Adipocyte (in vitro differentiated cells): Measurements from ENCODE around the gene NOXA1.

Experiments used
- DNase-seq: peaks from one replicate; pipeline ENCODE4 v3.0.0-alpha.2; 2015; ENCODE audit warnings: low read depth
- H3K27me3 ChIP-seq: replicated peaks from 2 replicates; pipeline ENCODE4 v1.7.0; 2013; ENCODE audit warnings: mild to moderate bottlenecking, low read length, moderate library complexity; ENCODE audit not compliant: control insufficient read depth, insufficient read depth
- H3K36me3 ChIP-seq: 2 replicates; pipeline ENCODE4 v1.7.0; 2013; ENCODE audit warnings: low read length, mild to moderate bottlenecking, moderate library complexity; ENCODE audit not compliant: control insufficient read depth, insufficient read depth, severe bottlenecking
- H3K4me1 ChIP-seq: 2 replicates; pipeline ENCODE4 v1.7.0; 2013; ENCODE audit warnings: mild to moderate bottlenecking, low read length, moderate library complexity; ENCODE audit not compliant: control insufficient read depth, insufficient read depth
- H3K4me3 ChIP-seq: 2 replicates; pipeline ENCODE4 v1.7.0; 2013; ENCODE audit warnings: mild to moderate bottlenecking, low read length, moderate library complexity
- H3K9ac ChIP-seq: 2 replicates; pipeline ENCODE4 v1.7.0; 2013; ENCODE audit warnings: mild to moderate bottlenecking, low read length, moderate library complexity
- H3K9me3 ChIP-seq: 2 replicates; pipeline ENCODE4 v1.7.0; 2013; ENCODE audit warnings: mild to moderate bottlenecking, low read length, moderate library complexity; ENCODE audit not compliant: control insufficient read depth

The NOXA1 gene

DNA sequence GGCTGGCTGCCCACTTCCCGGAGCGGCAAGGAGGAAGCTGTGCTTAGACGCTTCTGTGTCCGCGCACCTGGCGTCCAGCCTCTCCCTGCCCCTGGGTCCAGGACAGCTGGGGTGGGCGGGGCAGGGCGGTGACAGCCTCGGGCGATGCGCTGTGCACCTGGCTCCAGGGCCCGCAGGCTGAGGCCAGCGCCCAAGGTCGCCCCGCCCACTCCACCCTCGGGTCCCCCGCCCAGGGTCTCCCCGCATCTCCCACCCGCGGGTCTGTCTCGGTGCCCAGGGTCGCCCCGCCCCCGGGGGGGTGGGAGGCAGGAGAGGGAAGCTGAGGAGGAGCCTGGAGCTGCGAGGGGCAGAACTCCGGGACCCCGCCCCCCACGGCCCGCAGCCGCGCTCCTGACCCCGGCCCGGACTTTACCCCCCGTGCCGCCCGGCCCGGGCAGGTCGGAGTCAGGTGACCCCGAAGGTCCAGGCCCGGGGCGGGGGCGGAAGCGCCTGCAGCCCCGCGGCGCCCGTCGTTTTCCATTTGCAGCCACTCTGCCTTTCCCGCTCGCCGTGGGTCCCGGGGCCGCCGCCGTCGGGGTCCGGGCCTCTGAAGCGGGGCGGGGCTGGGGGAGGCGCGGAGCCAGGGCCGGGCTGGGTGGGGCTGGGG lies 18.2 kb downstream of the NOXA1 start, which contains the start of gene ENTPD8:
Gene ENTPD8, minus strand, starts transcription at position 69 of the 646 bp plus-strand sequence. CDS start 3,072 bp downstream, outside the sequence.
- Histone ChIP-seq H3K9ac (no peak within 1 kb of the TSS), H3K4me3 (no peak within 1 kb of the TSS), H3K27me3 (peaks cover 24% of the 10 kb centered on the region), H3K9me3 (peaks cover 5% of the 10 kb centered on the region), H3K36me3 (no peaks in the 10 kb centered on the region), H3K4me1 (peaks cover 10% of the 10 kb centered on the region)
- peak; percentile 22 for DNase-seq

DNA sequence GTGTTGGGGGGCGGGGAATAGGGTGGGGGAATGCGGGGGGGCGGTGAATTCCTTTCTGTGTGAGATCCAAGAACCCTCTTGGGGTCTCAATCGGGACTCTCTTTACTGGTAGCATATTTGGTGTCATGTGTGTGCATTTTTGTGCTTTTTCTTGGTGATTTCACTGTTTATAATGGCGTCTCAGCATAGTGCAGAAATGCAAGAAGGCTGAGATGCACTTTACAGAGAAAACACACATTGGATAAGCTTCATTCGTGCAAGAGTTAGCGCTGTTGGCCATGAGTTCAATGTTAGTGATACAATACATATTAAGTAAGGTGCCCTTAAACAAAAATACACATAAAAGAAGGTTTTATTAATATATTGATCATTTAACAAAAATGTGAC lies 18.7 kb downstream of the NOXA1 start:
- H3K9ac ChIP-seq, result no peak overlapping the region
- H3K27me3 ChIP-seq, result peaks cover 23% of the 10 kb centered on the region
- no peaks in the 10 kb centered on the region for H3K36me3 ChIP-seq
- peaks cover 16% of the 10 kb centered on the region for H3K4me1 ChIP-seq
- no peak overlapping the region for H3K4me3 ChIP-seq
- peaks cover 5% of the 10 kb centered on the region for H3K9me3 ChIP-seq
- no peak for DNase-seq

DNA sequence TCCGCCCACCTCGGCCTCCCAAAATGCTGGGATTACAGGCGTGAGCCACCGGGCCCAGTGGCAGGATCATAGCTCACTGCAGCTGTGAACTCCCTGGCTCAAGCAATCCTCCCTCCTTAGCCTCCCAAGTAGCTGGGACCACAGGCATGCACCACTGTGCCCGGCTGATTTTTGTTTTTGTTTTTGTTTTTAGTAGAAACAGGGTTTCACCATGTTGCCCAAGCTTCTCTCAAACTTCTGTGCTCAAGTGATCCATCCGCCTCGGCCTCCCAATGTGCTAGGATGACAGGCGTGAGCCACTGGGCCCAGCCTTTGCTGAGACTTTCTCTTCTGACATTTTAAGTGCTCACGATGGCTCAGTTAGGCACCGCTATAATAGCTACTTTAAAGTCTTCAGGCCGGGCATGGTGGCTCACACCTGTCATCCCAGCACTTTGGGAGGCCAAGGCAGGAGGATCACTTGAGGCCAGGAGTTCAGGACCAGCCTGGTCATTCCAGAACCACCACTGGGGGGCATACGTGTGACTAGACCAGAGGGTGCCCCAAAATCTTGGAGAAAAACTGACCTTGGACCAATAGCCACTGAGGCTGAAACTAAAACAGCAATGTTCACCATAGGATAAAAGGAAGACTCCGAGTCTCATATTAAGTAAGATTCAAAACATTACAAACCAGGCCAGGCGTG lies 21.1 kb downstream of the NOXA1 start:
- Histone ChIP-seq H3K4me3 (no peak overlapping the region), H3K4me1 (peaks cover 20% of the 10 kb centered on the region)

DNA sequence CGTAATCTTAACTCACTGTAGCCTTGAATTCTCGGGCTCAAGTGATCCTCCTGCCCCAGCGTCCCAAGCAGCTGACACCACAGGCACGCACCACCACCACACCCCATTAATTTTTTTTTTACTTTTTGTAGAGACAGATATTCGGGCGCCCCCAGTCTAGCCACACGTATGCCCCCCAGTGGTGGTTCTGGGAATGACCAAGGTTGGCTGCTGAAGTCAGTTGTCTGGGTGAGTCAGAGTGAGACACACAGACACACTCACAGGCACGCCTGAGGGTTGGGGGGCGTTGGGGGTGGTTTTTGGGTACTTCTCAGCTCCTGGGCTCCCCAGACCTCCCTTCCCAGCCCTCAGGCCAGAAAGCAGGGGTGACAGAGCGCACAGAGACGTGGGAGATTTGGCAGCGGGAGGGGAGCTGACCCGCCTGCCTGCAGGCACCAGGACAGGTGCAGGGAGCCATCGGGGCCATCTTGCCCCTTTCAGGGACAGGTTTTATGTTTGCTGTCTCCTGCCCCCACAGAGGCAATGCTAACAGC lies 22.1 kb downstream of the NOXA1 start:
- H3K9me3 ChIP-seq, result peaks cover 5% of the 10 kb centered on the region
- peaks cover 6% of the 10 kb centered on the region for H3K27me3 ChIP-seq
- peak; percentile 90 for DNase-seq
- H3K4me1 ChIP-seq, result peaks cover 20% of the 10 kb centered on the region
- no peak overlapping the region for H3K9ac ChIP-seq
- H3K36me3 ChIP-seq, result peaks cover 13% of the 10 kb centered on the region
- no peak overlapping the region for H3K4me3 ChIP-seq

More for the DNA sequence above, 21.1 kb downstream of the NOXA1 start:
- Histone ChIP-seq H3K9ac (no peak overlapping the region), H3K36me3 (peaks cover 5% of the 10 kb centered on the region), H3K27me3 (peaks cover 10% of the 10 kb centered on the region), H3K9me3 (peaks cover 5% of the 10 kb centered on the region)
- no peak for DNase-seq

DNA sequence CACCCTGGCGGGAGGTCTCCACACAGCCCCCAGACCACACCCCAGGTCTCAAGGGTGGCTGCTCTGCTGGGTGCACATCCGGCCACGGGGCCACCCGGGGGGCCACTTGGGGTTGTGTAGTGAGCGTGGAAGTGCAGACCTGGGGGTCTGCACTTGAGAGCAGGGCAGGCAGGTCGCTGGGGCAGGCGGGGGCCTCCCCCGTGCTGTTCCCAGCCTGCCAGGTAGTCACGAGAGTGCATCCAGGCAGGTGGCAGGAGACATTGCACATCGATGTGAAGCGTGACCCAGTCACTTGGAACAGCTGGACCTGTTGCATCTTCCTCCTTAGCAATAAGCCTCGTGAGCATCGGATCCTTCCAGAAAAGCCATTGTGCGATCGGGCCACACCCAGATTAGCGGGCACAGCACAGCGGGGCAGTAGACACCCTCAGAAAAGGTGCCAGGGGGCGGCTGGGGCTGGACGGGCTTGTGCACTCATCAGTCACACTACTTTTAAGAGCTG lies 22.8 kb downstream of the NOXA1 start:
- Histone ChIP-seq H3K4me3 (no peak overlapping the region), H3K9me3 (peaks cover 5% of the 10 kb centered on the region), H3K4me1 (peaks cover 20% of the 10 kb centered on the region), H3K9ac (no peak overlapping the region), H3K27me3 (peaks cover 6% of the 10 kb centered on the region), H3K36me3 (peaks cover 13% of the 10 kb centered on the region)
- DNase-seq, result no peak

DNA sequence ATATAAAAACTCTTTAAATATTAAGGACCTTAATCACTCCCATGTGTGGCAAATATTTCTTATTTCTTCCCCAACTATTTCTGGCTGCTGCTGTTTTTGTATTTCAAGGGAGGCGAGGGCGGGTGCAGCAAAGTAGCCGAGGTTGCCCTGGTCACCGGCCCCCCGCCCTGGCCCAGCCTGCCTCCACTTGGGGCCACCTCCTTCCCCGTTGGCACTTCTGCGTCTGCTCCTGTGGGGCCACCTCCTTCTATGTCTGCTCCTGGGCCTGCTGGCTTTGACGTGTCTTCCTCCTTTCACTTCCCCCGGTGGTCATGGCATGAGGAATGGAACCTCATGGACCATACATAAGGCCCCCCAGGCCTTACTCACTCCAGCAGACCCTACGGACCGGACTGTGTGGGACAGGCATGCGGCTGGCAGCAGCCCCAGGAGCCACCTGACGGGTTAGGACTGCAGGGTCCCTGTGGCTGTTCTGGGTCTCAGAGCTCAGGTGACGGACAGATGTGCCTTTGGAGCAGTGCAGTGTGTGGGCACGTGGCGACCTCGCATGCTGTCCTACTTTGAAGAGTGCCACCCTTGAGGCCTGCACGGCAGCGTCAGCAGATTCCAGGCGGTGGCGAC lies 23.8 kb downstream of the NOXA1 start:
- Histone ChIP-seq H3K9ac (peak overlapping the region; percentile 13), H3K27me3 (peaks cover 5% of the 10 kb centered on the region), H3K9me3 (peaks cover 3% of the 10 kb centered on the region), H3K4me1 (peaks cover 20% of the 10 kb centered on the region), H3K36me3 (peaks cover 13% of the 10 kb centered on the region), H3K4me3 (no peak overlapping the region)
- peak; percentile 34 for DNase-seq

DNA sequence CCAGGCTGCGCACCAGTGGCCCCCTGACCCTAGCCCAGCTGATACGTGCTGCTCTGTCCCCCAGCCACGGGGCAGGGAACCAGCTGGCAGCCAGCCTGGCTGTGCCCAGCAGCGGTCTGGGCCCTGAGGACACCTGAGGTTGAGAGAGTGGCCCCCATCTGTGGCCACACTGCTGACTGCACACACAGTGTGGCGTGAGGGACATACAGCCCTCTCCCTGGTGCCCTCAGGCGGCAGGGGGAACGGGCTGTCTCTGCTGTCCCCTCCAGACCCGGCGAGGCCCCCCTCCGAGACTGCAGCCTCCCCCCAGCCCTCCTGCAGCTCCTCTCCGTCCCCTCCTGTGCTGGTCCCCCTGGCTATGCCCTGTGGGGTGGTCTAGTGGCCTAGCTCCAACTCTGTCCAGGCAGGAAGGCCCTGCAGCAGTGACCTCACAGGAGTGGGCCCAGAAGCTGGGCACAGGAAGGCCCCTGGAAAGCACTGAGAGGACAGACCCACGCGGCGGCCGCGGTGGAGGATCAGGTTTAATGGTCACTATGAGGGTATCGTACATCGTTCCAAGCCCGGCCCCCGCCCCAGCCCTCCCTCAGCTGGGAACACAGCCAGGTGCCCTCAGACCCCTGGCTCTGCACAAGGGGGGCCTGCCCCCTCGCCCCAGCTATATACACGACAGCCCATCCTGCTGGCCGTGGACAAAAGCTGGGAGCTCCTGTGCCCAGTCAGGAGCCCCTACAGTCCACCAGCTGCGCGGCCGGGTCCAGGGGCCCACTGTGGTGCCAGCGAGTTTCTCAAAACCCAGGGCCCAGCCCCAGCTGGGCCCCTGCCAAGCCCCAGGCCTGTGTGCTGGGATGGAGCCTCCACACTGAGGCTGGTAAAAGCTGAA lies 24.8 kb downstream of the NOXA1 start:
- H3K4me3 ChIP-seq, result no peak overlapping the region
- peaks cover 20% of the 10 kb centered on the region for H3K4me1 ChIP-seq
- no peak for DNase-seq
- no peaks in the 10 kb centered on the region for H3K27me3 ChIP-seq
- no peak overlapping the region for H3K9ac ChIP-seq
- no peaks in the 10 kb centered on the region for H3K9me3 ChIP-seq
- H3K36me3 ChIP-seq, result peaks cover 20% of the 10 kb centered on the region

DNA sequence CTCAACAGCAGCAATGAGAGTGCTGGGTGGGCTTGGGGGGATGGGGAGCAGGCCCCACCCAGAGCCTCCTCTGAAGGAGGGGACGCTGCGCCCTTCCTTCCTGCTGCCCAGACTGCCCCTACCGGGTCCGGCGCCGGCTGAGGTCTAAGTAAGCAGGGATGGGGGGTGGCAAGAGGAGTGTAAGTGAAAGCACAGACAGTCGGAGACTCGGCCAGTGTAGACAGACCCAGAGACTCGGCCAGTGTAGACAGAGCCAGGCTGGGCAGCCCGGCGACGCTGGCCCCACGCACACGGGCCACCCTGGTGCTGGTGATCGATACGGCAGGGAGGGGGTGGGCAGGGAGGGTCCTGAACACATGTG lies 25.4 kb downstream of the NOXA1 start:
- no peak for DNase-seq

DNA sequence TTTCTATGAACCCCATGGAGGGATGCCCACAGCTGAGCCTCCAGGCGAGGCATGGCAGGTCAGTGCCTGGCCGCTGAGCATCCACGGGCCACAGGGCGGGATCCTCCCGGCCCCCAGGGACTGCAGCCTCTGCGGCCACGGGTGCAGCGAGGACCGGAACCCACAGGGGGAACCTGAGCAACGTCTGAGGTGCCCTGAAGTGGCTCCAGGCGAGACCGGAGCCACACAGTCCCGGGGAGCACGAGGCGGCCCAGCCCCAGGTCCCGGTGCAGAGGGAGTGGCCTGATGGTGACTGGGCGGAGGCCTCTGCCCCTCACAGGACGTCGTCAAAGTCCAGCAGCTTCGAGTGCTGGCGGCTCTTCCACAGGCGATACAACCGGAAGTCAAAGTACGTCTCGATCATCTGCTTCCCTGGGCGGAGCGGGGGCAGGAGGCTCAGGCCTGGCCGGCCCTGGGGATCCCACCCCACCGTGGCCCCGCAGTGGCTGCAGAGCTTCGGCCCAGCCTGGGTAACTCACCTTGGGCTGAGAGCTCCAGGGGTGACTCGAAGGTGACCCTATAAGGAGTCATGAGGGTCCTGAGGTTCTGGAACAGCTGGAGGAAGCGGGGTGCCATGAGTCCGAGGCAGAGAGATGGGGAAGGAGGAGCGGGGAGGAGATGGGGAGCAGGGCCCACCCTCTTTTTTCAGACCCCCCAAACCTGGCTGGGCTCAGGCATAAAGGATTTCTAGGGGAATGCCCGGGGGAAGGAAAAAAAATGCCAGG lies 26.1 kb downstream of the NOXA1 start:
- Histone ChIP-seq H3K4me3 (no peak overlapping the region), H3K4me1 (peaks cover 21% of the 10 kb centered on the region), H3K9ac (no peak overlapping the region), H3K27me3 (no peaks in the 10 kb centered on the region), H3K9me3 (no peaks in the 10 kb centered on the region), H3K36me3 (peaks cover 22% of the 10 kb centered on the region)
- no peak for DNase-seq

More for the DNA sequence above, 25.4 kb downstream of the NOXA1 start:
- Histone ChIP-seq H3K4me3 (no peak overlapping the region), H3K9ac (no peak overlapping the region), H3K4me1 (peaks cover 20% of the 10 kb centered on the region), H3K9me3 (no peaks in the 10 kb centered on the region), H3K36me3 (peaks cover 22% of the 10 kb centered on the region), H3K27me3 (no peaks in the 10 kb centered on the region)

DNA sequence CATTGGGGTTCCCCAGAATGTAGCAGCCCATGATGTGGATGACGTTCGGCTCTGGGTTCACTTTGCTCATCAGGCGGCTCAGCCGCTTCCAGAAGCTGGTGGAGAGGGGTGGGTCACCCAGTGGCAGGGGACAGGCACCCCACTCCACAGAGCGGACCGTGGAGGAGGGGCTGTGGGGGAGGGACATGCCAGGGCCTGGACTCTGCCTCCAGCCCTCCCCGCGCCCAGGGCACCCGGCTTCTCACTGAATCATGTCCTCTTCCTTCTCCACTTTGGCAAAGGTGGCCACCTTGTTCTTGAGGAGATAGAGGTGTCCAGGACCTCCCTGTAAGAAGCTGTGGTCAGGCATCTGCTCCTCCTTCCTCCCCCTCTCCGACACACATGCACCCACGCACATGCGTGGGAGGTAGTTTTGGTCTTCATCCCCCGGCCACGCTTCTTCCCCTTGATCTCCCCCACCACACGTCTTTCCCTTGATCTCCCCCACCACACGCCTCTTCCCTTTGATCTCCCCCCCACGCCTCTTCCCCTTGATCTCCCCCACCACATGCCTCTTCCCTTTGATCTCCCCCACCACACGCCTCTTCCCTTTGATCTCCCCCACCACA lies 26.8 kb downstream of the NOXA1 start:
- H3K4me3 ChIP-seq, result no peak overlapping the region
- DNase-seq, result no peak
- H3K9ac ChIP-seq, result no peak overlapping the region
- no peaks in the 10 kb centered on the region for H3K9me3 ChIP-seq
- no peaks in the 10 kb centered on the region for H3K27me3 ChIP-seq
- peaks cover 28% of the 10 kb centered on the region for H3K4me1 ChIP-seq
- H3K36me3 ChIP-seq, result peaks cover 22% of the 10 kb centered on the region
